Keratinocyte (primary cell): ENCODE data around the gene MYBPH. TPM values are rescaled to one million over a fixed set of nuclear protein-coding genes. Genes with fewer than 3 reads are reported as not detected.

ENCODE experiments used
- DNase-seq: peaks from one replicate; pipeline ENCODE4 v3.0.0-alpha.2; 2011; ENCODE audit warnings: low read depth, missing footprints, low spot score
- FAIRE-seq: peaks from 2 replicates; lab custom pipeline; 2011; peaks lifted over from hg19 to GRCh38; lab: Jason Lieb, UNC
- H2AFZ ChIP-seq: 2 replicates; pipeline ENCODE4 v1.6.0; 2012; ENCODE audit warnings: low read length, control low read depth, inconsistent platforms; ENCODE audit not compliant: control insufficient read depth
- H3K27ac ChIP-seq: 2 replicates; pipeline ENCODE4 v1.5.1; 2011; ENCODE audit warnings: low read length; ENCODE audit not compliant: control insufficient read depth, insufficient read depth
- H3K27me3 ChIP-seq: 3 replicates; pipeline ENCODE4 v1.6.0; 2011; ENCODE audit warnings: low read length; ENCODE audit not compliant: control insufficient read depth, insufficient read depth; ENCODE audit errors: extremely low read depth
- H3K36me3 ChIP-seq, 2 experiments: 2 replicates in 1 of 2; 3 replicates in 1 of 2; pipeline ENCODE4 v1.5.1; 2011; ENCODE audit warnings: low read length in 2 of 2, mild to moderate bottlenecking in 1 of 2; ENCODE audit not compliant: control insufficient read depth in 2 of 2, insufficient read depth in 2 of 2; ENCODE audit errors: extremely low read depth in 1 of 2
- H3K4me1 ChIP-seq: 3 replicates; pipeline ENCODE4 v1.5.1; 2011; ENCODE audit warnings: low read length; ENCODE audit not compliant: control insufficient read depth, insufficient read depth; ENCODE audit errors: extremely low read depth
- H3K4me2 ChIP-seq: 3 replicates; pipeline ENCODE4 v1.6.0; 2011; ENCODE audit warnings: low read depth, low read length; ENCODE audit not compliant: control insufficient read depth, insufficient read depth; ENCODE audit errors: extremely low read depth
- H3K4me3 ChIP-seq, 3 experiments: fragments of 200-600 bp in 1 of 3; sonication (generic) in 1 of 3; 2 replicates in 2 of 3; 3 replicates in 1 of 3; pipeline ENCODE4 v1.5.1; 2011 to 2016; ENCODE audit warnings: low read length in 3 of 3, mild to moderate bottlenecking in 3 of 3, control low read depth in 2 of 3, inconsistent platforms in 1 of 3, low read depth in 1 of 3, mixed read lengths in 1 of 3, mixed run types in 1 of 3, moderate library complexity in 1 of 3; ENCODE audit not compliant: control insufficient read depth in 2 of 3, insufficient read depth in 2 of 3; ENCODE audit errors: extremely low read depth in 1 of 3
- H3K79me2 ChIP-seq: 2 replicates; pipeline ENCODE4 v1.6.0; 2012; ENCODE audit warnings: low read length; ENCODE audit not compliant: control insufficient read depth, insufficient read depth
- H3K9ac ChIP-seq: 3 replicates; pipeline ENCODE4 v1.6.0; 2011; ENCODE audit warnings: low read length; ENCODE audit not compliant: control insufficient read depth, insufficient read depth; ENCODE audit errors: extremely low read depth
- H3K9me1 ChIP-seq: 3 replicates; pipeline ENCODE4 v1.6.0; 2011; ENCODE audit warnings: low read length; ENCODE audit not compliant: control insufficient read depth, insufficient read depth; ENCODE audit errors: extremely low read depth
- H3K9me3 ChIP-seq: 2 replicates; pipeline ENCODE4 v1.5.1; 2012; ENCODE audit warnings: low read depth, low read length; ENCODE audit not compliant: control insufficient read depth
- H4K20me1 ChIP-seq: 3 replicates; pipeline ENCODE4 v1.6.0; 2011; ENCODE audit warnings: low read length; ENCODE audit not compliant: control insufficient read depth, insufficient read depth; ENCODE audit errors: extremely low read depth
- EZH2 ChIP-seq: IDR thresholded peaks from one replicate; pipeline ENCODE4 v1.6.1; 2012; ENCODE audit warnings: inconsistent platforms, mild to moderate bottlenecking, low read length, moderate library complexity
- dilution Hi-C: fragments of 300-500 bp; cut with MboI; formaldehyde crosslinking; loops from one replicate; pipeline ENCODE4 v1.7.0; 2020; ENCODE audit warnings: low sequenced_read_pairs; ENCODE audit not compliant: extremely low pct_ligation_motif_present
- polyA plus RNA-seq, 5 experiments: library from polyadenylated mRNA; depleted of rRNA in 3 of 5; stranded (reverse) in 3 of 5; stranded (forward) in 1 of 5; unstranded in 1 of 5; fragments of >200 nt; gene quantifications; 1 replicate in 1 of 5; 2 replicates in 3 of 5; 3 replicates in 1 of 5; pipeline versions ENCODE4 v1.2.1 to v1.2.3, GENCODE V29; 2011 to 2012; ENCODE audit warnings: missing spikeins in 2 of 5, low read depth in 1 of 5, low replicate concordance in 1 of 5
- TF ChIP-seq, protein P1 (sequence below), 3 experiments: IDR thresholded peaks in 1 of 3; conservative IDR thresholded peaks in 1 of 3; optimal IDR thresholded peaks in 1 of 3; 2 replicates in 2 of 3; 3 replicates in 1 of 3; pipeline versions ENCODE3 to v1.5.1; 2011; ENCODE audit warnings: low read length in 3 of 3, mild to moderate bottlenecking in 3 of 3, moderate library complexity in 2 of 3, control low read depth in 1 of 3, inconsistent platforms in 1 of 3; ENCODE audit not compliant: insufficient read depth in 2 of 3; ENCODE audit errors: extremely low read depth in 1 of 3

MYBPH gene
- polyA plus RNA-seq, 1 donor (not counting 4 experiments of a cell fraction or from before 2014, with no cell fraction given) = not detected

DNA sequence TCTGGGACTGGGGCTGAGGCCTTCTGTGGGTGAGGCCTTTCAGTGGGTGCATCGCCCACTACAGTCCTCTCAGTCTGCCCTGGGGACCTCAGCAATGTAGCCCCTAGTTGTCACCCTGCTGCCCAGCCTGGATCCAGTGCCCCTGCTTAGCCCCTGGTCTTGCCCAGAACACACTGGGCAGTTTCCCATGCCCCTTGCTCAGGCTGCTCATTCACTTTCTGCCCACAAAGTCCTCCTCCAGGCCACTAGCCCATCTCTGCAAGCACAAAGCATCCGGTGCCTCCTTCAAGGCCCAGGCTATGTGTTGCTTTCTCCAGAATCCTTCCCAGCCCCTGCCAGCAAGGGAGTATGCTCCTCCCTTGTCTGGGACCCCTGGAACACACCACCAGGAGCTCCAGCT lies 53.5 kb downstream of the MYBPH start:
- no peak overlapping the region for H3K27ac ChIP-seq
- no peaks in the 10 kb centered on the region for H4K20me1 ChIP-seq
- dilution Hi-C loops = no loop called here
- no peaks in the 10 kb centered on the region for H3K79me2 ChIP-seq
- no peak overlapping the region for H2AFZ ChIP-seq
- no peaks in the 10 kb centered on the region for H3K9me1 ChIP-seq
- H3K4me2 ChIP-seq = no peak overlapping the region
- H3K36me3 ChIP-seq = no peaks in the 10 kb centered on the region
- no peaks in the 10 kb centered on the region for H3K9me3 ChIP-seq
- H3K4me3 ChIP-seq = no peak overlapping the region
- no peak for FAIRE-seq
- no peak for TF ChIP-seq EZH2
- TF ChIP-seq, protein P1, sequence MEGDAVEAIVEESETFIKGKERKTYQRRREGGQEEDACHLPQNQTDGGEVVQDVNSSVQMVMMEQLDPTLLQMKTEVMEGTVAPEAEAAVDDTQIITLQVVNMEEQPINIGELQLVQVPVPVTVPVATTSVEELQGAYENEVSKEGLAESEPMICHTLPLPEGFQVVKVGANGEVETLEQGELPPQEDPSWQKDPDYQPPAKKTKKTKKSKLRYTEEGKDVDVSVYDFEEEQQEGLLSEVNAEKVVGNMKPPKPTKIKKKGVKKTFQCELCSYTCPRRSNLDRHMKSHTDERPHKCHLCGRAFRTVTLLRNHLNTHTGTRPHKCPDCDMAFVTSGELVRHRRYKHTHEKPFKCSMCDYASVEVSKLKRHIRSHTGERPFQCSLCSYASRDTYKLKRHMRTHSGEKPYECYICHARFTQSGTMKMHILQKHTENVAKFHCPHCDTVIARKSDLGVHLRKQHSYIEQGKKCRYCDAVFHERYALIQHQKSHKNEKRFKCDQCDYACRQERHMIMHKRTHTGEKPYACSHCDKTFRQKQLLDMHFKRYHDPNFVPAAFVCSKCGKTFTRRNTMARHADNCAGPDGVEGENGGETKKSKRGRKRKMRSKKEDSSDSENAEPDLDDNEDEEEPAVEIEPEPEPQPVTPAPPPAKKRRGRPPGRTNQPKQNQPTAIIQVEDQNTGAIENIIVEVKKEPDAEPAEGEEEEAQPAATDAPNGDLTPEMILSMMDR (optimal IDR thresholded peaks at IDR 0.05 in 1 of 3, IDR thresholded peaks at IDR 0.05 in 1 of 3, conservative IDR thresholded peaks at IDR 0.05 in 1 of 3; ENCODE audit: extremely low read depth in 1 of 3, insufficient read depth in 2 of 3, low read length in 3 of 3) = no peak
- peaks cover 57% of the 10 kb centered on the region for H3K27me3 ChIP-seq
- no peaks in the 10 kb centered on the region for H3K4me1 ChIP-seq
- H3K9ac ChIP-seq = no peak overlapping the region
- DNase-seq = no peak

DNA sequence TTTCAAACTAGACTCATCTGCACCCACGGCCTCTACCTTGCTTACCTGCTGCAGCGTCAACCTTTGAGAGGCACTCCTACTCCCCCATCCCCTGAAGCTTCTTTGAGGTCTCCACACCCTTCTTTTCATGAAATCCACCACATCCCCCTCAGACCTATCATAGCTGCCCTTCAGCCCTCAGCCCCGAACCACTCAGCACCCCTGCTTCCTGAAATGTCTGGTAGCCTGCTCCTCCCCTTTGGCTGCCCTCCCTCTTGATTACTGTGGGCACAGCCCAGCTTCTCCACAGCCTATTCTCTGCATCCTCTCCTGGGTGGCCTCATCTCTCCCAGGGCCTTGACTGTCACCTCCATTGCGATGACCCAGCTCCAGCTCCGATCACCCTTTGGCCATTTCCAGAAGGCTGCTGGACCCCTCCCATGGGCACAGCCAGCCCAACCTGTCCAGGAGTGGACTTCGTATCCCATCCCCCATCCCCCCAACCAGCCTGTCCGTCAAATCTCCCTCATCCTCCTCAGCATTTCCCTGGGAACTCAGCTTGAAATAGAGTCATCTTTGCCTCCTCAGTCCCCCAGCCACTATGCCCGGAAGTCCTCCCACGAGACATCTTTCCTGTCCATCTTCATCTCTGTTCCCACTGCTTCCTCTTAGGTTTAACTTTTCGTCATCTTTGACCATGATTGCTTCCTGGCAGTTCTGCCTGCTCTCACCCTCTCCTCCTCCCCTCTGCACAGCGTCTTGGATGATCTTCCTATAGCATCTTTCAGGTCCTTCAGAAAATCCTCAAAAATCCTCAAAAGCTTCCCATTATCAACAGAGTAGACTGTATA lies 54.2 kb downstream of the MYBPH start:
- Histone ChIP-seq H3K4me2 (no peak overlapping the region), H4K20me1 (no peaks in the 10 kb centered on the region), H3K36me3 (no peaks in the 10 kb centered on the region), H3K9me1 (no peaks in the 10 kb centered on the region), H3K27ac (no peak overlapping the region), H3K27me3 (peaks cover 55% of the 10 kb centered on the region), H3K4me1 (no peaks in the 10 kb centered on the region), H3K9ac (no peak overlapping the region), H2AFZ (no peak overlapping the region), H3K4me3 (no peak overlapping the region), H3K9me3 (no peaks in the 10 kb centered on the region), H3K79me2 (no peaks in the 10 kb centered on the region)
- TF ChIP-seq, protein P1 (optimal IDR thresholded peaks at IDR 0.05 in 1 of 3, IDR thresholded peaks at IDR 0.05 in 1 of 3, conservative IDR thresholded peaks at IDR 0.05 in 1 of 3; ENCODE audit: extremely low read depth in 1 of 3, insufficient read depth in 2 of 3, low read length in 3 of 3) = no peak
- TF ChIP-seq EZH2 = no peak
- DNase-seq (no peak), FAIRE-seq (no peak)
- dilution Hi-C loops = no loop called here
